Cardiac muscle cell (in vitro differentiated cells and primary cell): ENCODE results near the gene NTNG1. TPM values are rescaled to one million over a fixed set of nuclear protein-coding genes. Genes with fewer than 3 reads are reported as not detected.

ENCODE experiments used
- DNase-seq, 2 donors: peaks; one replicate each; pipeline versions ENCODE4 v3.0.0 to v3.0.0-alpha.2; 2010 to 2017; ENCODE audit warnings: low read depth in 1 of 2, low spot score in 1 of 2
- H3K27ac ChIP-seq: fragments of 200-600 bp; sonication (generic); 2 replicates; pipeline ENCODE4 v1.5.1; 2016
- H3K27me3 ChIP-seq: fragments of 200-600 bp; sonication (generic); 2 replicates; pipeline ENCODE4 v1.6.0; 2016; ENCODE audit warnings: control low read depth
- H3K36me3 ChIP-seq: fragments of 200-600 bp; sonication (generic); 2 replicates; pipeline ENCODE4 v1.5.1; 2016; ENCODE audit warnings: control low read depth
- H3K4me1 ChIP-seq: fragments of 200-600 bp; sonication (generic); 2 replicates; pipeline ENCODE4 v1.8.1; 2017; ENCODE audit warnings: low read depth, mild to moderate bottlenecking, mixed run types
- H3K4me3 ChIP-seq: fragments of 200-600 bp; sonication (generic); 2 replicates; pipeline ENCODE4 v1.5.1; 2016; ENCODE audit warnings: mild to moderate bottlenecking
- H3K9me3 ChIP-seq: fragments of 200-600 bp; sonication (generic); 2 replicates; pipeline ENCODE4 v1.5.1; 2017; ENCODE audit warnings: low read depth, mild to moderate bottlenecking, control low read depth
- CTCF ChIP-seq: IDR thresholded peaks from 2 replicates; pipeline ENCODE4 v1.5.1; 2012; ENCODE audit warnings: low read depth, mild to moderate bottlenecking, low read length
- polyA plus RNA-seq: library from polyadenylated mRNA; unstranded; fragments of >200 nt; fragmentation: Nextera tagmentation; extraction: Ambion mirVana; gene quantifications from 2 replicates; pipeline ENCODE4 v1.2.1, GENCODE V29; 2016
- total RNA-seq: library from RNA; depleted of rRNA; stranded (reverse); fragments of >200 nt; gene quantifications from 2 replicates; pipeline ENCODE4 v1.2.3, GENCODE V29; 2016

Gene NTNG1
- total and polyA plus RNA-seq, 2 experiments from 2014 or later = 0.12 TPM; not detected in 1

- no peak overlapping the region for H3K27ac ChIP-seq
- TF ChIP-seq CTCF = no peak
- no peak for DNase-seq
- no peaks in the 10 kb centered on the region for H3K36me3 ChIP-seq
- H3K27me3 ChIP-seq = no peaks in the 10 kb centered on the region
- no peaks in the 10 kb centered on the region for H3K4me1 ChIP-seq
- no peaks in the 10 kb centered on the region for H3K9me3 ChIP-seq
- H3K4me3 ChIP-seq = no peak overlapping the region
Observed at GRCh38 chr1:107378426-107378825, 237.6 kb downstream of the NTNG1 start.

GRCh38 chr1:107378866-107379265 lies 238.0 kb downstream of the NTNG1 start:
- Histone ChIP-seq H3K4me3 (no peak overlapping the region), H3K36me3 (no peaks in the 10 kb centered on the region), H3K27me3 (no peaks in the 10 kb centered on the region), H3K9me3 (no peaks in the 10 kb centered on the region), H3K27ac (no peak overlapping the region), H3K4me1 (no peaks in the 10 kb centered on the region)
- no peak for TF ChIP-seq CTCF
- DNase-seq = no peak

GRCh38 chr1:107379826-107380225 lies 239.0 kb downstream of the NTNG1 start:
- Histone ChIP-seq H3K36me3 (no peaks in the 10 kb centered on the region), H3K9me3 (no peaks in the 10 kb centered on the region), H3K27ac (no peak overlapping the region), H3K27me3 (no peaks in the 10 kb centered on the region), H3K4me1 (no peaks in the 10 kb centered on the region), H3K4me3 (no peak overlapping the region)
- no peak for DNase-seq
- no peak for TF ChIP-seq CTCF

GRCh38 chr1:107389410-107390396 lies 248.9 kb downstream of the NTNG1 start:
- TF ChIP-seq CTCF = no peak
- H3K27ac ChIP-seq = no peak overlapping the region
- DNase-seq = no peak
- H3K4me1 ChIP-seq = no peaks in the 10 kb centered on the region
- no peaks in the 10 kb centered on the region for H3K9me3 ChIP-seq
- no peak overlapping the region for H3K4me3 ChIP-seq
- H3K27me3 ChIP-seq = no peaks in the 10 kb centered on the region
- H3K36me3 ChIP-seq = no peaks in the 10 kb centered on the region

GRCh38 chr1:107394301-107394700 lies 253.5 kb downstream of the NTNG1 start:
- no peak overlapping the region for H3K27ac ChIP-seq
- H3K36me3 ChIP-seq = no peaks in the 10 kb centered on the region
- peaks cover 12% of the 10 kb centered on the region for H3K4me1 ChIP-seq
- no peaks in the 10 kb centered on the region for H3K27me3 ChIP-seq
- no peak for TF ChIP-seq CTCF
- H3K4me3 ChIP-seq = no peak overlapping the region
- DNase-seq = no peak
- no peaks in the 10 kb centered on the region for H3K9me3 ChIP-seq
